Measurements from ENCODE around the gene TTC1. TPM values are rescaled to one million over a fixed set of nuclear protein-coding genes. Genes with fewer than 3 reads are reported as not detected.
A peak's percentile ranks its signal among the peaks of the same experiment; 100 is the strongest.

The TTC1 gene
- total and polyA plus RNA-seq, 9 of the 15 experiments (the other 6 are each of a cell fraction or from before 2014, with no cell fraction given): 51.9 to 173 (median 87.7) TPM

- intact Hi-C loops (cut with micrococcal nuclease): no loop called here
- POLR2A ChIA-PET: interaction anchor here (0.6 kb wide), 1 partner anchor 9 kb away, joined by 3 read pairs; no protein-coding TSS in a partner anchor
- WGBS (ENCODE audit: insufficient coverage, low coverage, missing lambda C conversion rate): 81% methylated on average over 3 of the region's 3 CpGs
These were observed 1.4 kb upstream of the TTC1 start for GRCh38 chr5:160007514-160007913.

More at GRCh38 chr5:160007514-160007913, 1.4 kb upstream of the TTC1 start:
- FAIRE-seq (no peak), DNase-seq (ENCODE audit: extremely low read depth in 1 of 4, low spot score in 3 of 4) (no peak), ATAC-seq (no peak)
- Histone ChIP-seq H3K4me1 (replicated peaks in 1 of 2; ENCODE audit: control insufficient read depth in 2 of 2, insufficient read depth in 2 of 2, low read length in 2 of 2) (peaks cover 3% of the 10 kb centered on the region in 2 experiments; a peak in 3 of 5 replicates), H3K36me3 (ENCODE audit: control insufficient read depth, insufficient read depth, low read length) (peaks cover 20% of the 10 kb centered on the region), H3K9me3 (replicated peaks; ENCODE audit: control insufficient read depth, insufficient read depth, low read depth, low read length) (no peaks in the 10 kb centered on the region), H3K27ac (ENCODE audit: extremely low read depth, low read depth, low read length) (no peak overlapping the region), H3K79me2 (ENCODE audit: control insufficient read depth, insufficient read depth, low read length) (peaks cover 27% of the 10 kb centered on the region), H4K20me1 (replicated peaks; ENCODE audit: control insufficient read depth, insufficient read depth, low read length) (no peaks in the 10 kb centered on the region), H3K9me1 (ENCODE audit: control insufficient read depth, insufficient read depth, low read length) (no peaks in the 10 kb centered on the region), H3K4me3 (no peak overlapping the region), H3K9ac (ENCODE audit: insufficient read depth in 1 of 2, low read depth in 2 of 2, low read length in 2 of 2) (no peak overlapping the region), H3K27me3 (ENCODE audit: control insufficient read depth in 2 of 2, insufficient read depth in 2 of 2, low read length in 2 of 2) (no peaks in the 10 kb centered on the region; a peak in 1 of 5 replicates), H3K4me2 (ENCODE audit: insufficient read depth, low read length) (no peak overlapping the region), H2AFZ (ENCODE audit: low read depth, low read length) (0 out of 2 replicates have a peak overlapping the region, but pooled peaks have one; percentile 99)
- CTCF ChIA-PET (ENCODE audit: low intra/inter-chr PET ratio): no interaction called here
- TF ChIP-seq ZNF217 (CRISPR knock-in tag; IDR thresholded peaks at IDR 0.05) (no peak), MXD1 (CRISPR knock-in tag; IDR thresholded peaks at IDR 0.05; ENCODE audit: borderline replicate concordance, poor library complexity, severe bottlenecking) (no peak), KLF6 (CRISPR knock-in tag; IDR thresholded peaks at IDR 0.05; ENCODE audit: borderline replicate concordance) (no peak), KDM2B (CRISPR knock-in tag; IDR thresholded peaks at IDR 0.05) (no peak), TGIF2 (CRISPR knock-in tag; IDR thresholded peaks at IDR 0.05) (no peak), ZNF707 (CRISPR knock-in tag; conservative IDR thresholded peaks at IDR 0.05) (no peak), E2F4 (CRISPR knock-in tag; IDR thresholded peaks at IDR 0.05; ENCODE audit: low read depth) (no peak), DNMT1 (IDR thresholded peaks at IDR 0.05) (no peak), ZNF318 (IDR thresholded peaks at IDR 0.05; ENCODE audit: borderline replicate concordance in 1 of 2, low read depth in 1 of 2) (no peak), POLR2AphosphoS5 (IDR thresholded peaks at IDR 0.05; ENCODE audit: control insufficient read depth, insufficient read depth, low read depth, low read length) (no peak), SRSF3 (IDR thresholded peaks at IDR 0.05; ENCODE audit: insufficient read depth, low read length) (no peak), TAL1 (IDR thresholded peaks at IDR 0.05) (no peak)
- no TSS peak for BruUV-seq (replicated peaks)
- in situ Hi-C loops (cut with MboI): no loop called here

All from K562 (cell line).